22Rv1 (cell line): ENCODE results near the gene HAUS3.

ENCODE experiments used
- CTCF ChIP-seq: fragments of 450-650 bp; IDR thresholded peaks from 2 replicates; pipeline ENCODE4 v1.5.1; 2017; ENCODE audit warnings: mild to moderate bottlenecking
- ZFX ChIP-seq: fragments of 450-650 bp; IDR thresholded peaks from 2 replicates; pipeline ENCODE4 v1.6.1; 2017; ENCODE audit warnings: antibody characterized with exemption, borderline replicate concordance

- TF ChIP-seq CTCF (no peak), ZFX (no peak)
Measured at GRCh38 chr4:2182994-2183393, 58.9 kb downstream of the HAUS3 start.
